ENCODE results near the gene ARHGAP1.
"Not testable (repeated sequence)": the region's sequence is repeated elsewhere in the genome, so short reads cannot be mapped to it uniquely, and the experiment has no call there.

The ARHGAP1 gene

GRCh38 chr11:46722566-46723358, 22.3 kb upstream of the ARHGAP1 start:
- Histone ChIP-seq H3K4me3 (ENCODE audit: low read length) (no peak overlapping the region), H3K36me3 (ENCODE audit: control insufficient read depth, insufficient read depth, low read length) (no peaks in the 10 kb centered on the region), H3K9me3 (ENCODE audit: control insufficient read depth, insufficient read depth, low read length) (no peaks in the 10 kb centered on the region), H3K27me3 (ENCODE audit: control insufficient read depth, insufficient read depth, low read length) (no peaks in the 10 kb centered on the region), H3K27ac (ENCODE audit: low read length) (no peak overlapping the region), H3K4me1 (ENCODE audit: control insufficient read depth, insufficient read depth, low read length) (peaks cover 3% of the 10 kb centered on the region; the same call in 1 of the 2 replicates)
- no CpG with 5 or more reads among the region's 11 CpGs for WGBS (ENCODE audit: insufficient coverage, insufficient read length)
- DNase-seq (ENCODE audit: low read depth, low spot score): no peak

DNA sequence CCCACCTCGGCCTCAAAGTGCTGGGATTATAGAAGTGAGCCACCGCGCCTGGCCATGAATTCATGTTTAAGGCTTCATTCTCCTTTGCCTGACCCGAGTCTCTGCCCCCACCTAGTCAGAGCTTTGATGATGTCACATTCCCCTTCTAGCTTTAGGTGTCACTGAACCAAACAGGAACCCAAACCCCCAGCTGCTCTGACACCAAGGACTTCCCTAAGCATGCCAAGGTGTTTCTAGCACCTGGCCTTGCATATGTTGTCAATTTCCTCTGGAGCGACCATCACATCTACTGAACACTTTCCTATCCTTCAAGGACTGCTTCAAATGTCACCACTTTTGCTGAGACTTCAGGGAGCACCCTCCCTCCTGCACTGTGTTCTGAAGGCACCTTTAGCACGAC, 20.9 kb upstream of the ARHGAP1 start:
- no CpG with 5 or more reads among the region's 6 CpGs for WGBS (ENCODE audit: insufficient coverage, insufficient read length)
- Histone ChIP-seq H3K36me3 (ENCODE audit: control insufficient read depth, insufficient read depth, low read length) (no peaks in the 10 kb centered on the region), H3K27me3 (ENCODE audit: control insufficient read depth, insufficient read depth, low read length) (no peaks in the 10 kb centered on the region), H3K27ac (ENCODE audit: low read length) (no peak overlapping the region), H3K9me3 (ENCODE audit: control insufficient read depth, insufficient read depth, low read length) (no peaks in the 10 kb centered on the region), H3K4me3 (ENCODE audit: low read length) (no peak overlapping the region), H3K4me1 (ENCODE audit: control insufficient read depth, insufficient read depth, low read length) (peaks cover 3% of the 10 kb centered on the region; the same call in 1 of the 2 replicates)
- DNase-seq (ENCODE audit: low read depth, low spot score): no peak

DNA sequence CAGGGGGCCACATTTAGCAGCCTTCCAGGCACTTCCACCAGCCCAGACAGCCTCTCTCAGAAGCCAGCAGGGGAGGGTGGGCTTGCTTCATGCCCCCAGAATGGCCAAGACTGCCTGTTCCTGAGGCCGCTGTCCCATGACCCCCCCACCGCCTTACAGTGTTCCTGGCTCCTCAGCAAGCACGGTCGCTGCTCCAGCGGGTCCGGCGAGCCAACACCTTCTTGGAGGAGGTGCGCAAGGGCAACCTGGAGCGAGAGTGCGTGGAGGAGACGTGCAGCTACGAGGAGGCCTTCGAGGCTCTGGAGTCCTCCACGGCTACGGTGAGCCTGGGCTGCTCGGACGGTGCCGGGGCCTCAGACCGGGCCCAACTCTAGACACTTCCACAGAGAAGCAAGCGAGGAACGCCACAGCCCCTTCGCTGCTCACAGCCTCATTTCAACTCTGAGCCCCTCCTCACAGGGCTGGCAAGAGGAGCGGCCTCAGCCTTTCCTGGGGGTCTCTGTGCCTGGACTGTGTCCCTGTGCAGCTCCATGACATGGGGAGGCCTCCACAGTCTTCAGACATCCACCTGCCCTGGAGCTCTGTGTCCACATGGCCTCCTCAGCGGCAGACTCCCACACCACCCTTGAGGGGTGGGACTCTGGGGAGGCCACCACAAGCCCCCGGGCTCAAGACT, 19.3 kb upstream of the ARHGAP1 start:
- H3K4me1 ChIP-seq (ENCODE audit: control insufficient read depth, insufficient read depth, low read length): peaks cover 3% of the 10 kb centered on the region; the same call in 1 of the 2 replicates
- no peak overlapping the region for H3K4me3 ChIP-seq (ENCODE audit: low read length)
- no peak for DNase-seq (ENCODE audit: low read depth, low spot score)
- no CpG with 5 or more reads among the region's 25 CpGs for WGBS (ENCODE audit: insufficient coverage, insufficient read length)
- no peaks in the 10 kb centered on the region for H3K27me3 ChIP-seq (ENCODE audit: control insufficient read depth, insufficient read depth, low read length)
- no peaks in the 10 kb centered on the region for H3K9me3 ChIP-seq (ENCODE audit: control insufficient read depth, insufficient read depth, low read length)
- H3K36me3 ChIP-seq (ENCODE audit: control insufficient read depth, insufficient read depth, low read length): no peaks in the 10 kb centered on the region
- H3K27ac ChIP-seq (ENCODE audit: low read length): no peak overlapping the region

GRCh38 chr11:46719048-46719542, 18.7 kb upstream of the ARHGAP1 start, which contains the start of gene F2:
TSS of gene F2 (plus strand) at chr11:46719213. CDS start at chr11:46719236, 23 bp downstream.
- no peaks in the 10 kb centered on the region for H3K9me3 ChIP-seq (ENCODE audit: control insufficient read depth, insufficient read depth, low read length)
- WGBS (ENCODE audit: insufficient coverage, insufficient read length): no CpG with 5 or more reads among the region's 7 CpGs
- no peak for DNase-seq (ENCODE audit: low read depth, low spot score)

DNA sequence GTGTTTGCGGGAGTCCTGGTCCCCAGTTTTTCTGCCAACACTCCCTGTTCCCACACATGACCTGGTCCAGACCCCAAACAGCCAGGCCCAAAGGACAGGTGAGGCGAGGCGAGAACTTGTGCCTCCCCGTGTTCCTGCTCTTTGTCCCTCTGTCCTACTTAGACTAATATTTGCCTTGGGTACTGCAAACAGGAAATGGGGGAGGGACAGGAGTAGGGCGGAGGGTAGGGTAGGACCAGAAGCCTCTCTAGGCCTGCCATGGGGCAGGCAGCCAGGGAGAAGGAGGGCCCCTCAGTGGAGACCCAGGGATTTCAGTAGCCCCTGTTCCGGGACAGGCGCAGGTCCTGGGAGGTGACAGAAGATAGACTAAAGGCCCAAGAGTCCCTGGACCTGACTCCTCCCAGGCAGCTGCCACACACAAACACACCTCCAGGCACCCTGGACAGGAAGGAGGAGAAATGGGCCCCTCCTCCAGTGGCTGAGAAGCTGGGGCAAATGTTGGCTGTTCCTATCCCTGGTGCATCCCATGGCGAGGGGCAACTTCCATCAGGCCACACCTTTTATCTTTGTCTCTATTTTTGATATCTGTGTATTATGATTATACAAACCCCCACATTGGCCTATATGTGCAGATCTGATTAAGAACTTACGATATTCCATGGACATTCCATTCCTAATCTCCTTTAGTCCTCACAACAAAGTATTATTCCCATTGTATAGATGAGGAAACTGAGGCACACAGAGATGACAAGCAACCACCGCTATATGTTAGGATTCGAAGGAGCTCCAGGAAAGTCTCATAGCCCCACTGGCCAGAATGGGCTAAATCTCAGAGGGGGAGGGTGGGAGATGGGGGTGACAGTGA, 18.0 kb upstream of the ARHGAP1 start:
- Histone ChIP-seq H3K36me3 (ENCODE audit: control insufficient read depth, insufficient read depth, low read length) (no peaks in the 10 kb centered on the region), H3K9me3 (ENCODE audit: control insufficient read depth, insufficient read depth, low read length) (no peaks in the 10 kb centered on the region), H3K27me3 (ENCODE audit: control insufficient read depth, insufficient read depth, low read length) (no peaks in the 10 kb centered on the region), H3K27ac (ENCODE audit: low read length) (no peak overlapping the region), H3K4me3 (ENCODE audit: low read length) (no peak overlapping the region), H3K4me1 (ENCODE audit: control insufficient read depth, insufficient read depth, low read length) (no peaks in the 10 kb centered on the region)
- no CpG with 5 or more reads among the region's 11 CpGs for WGBS (ENCODE audit: insufficient coverage, insufficient read length)
- no peak for DNase-seq (ENCODE audit: low read depth, low spot score)

More at GRCh38 chr11:46719048-46719542, 18.7 kb upstream of the ARHGAP1 start, which contains the start of gene F2:
- H3K27me3 ChIP-seq (ENCODE audit: control insufficient read depth, insufficient read depth, low read length): no peaks in the 10 kb centered on the region
- H3K4me1 ChIP-seq (ENCODE audit: control insufficient read depth, insufficient read depth, low read length): peaks cover under 1% of the 10 kb centered on the region; the same call in 1 of the 2 replicates
- no peak within 1 kb of the TSS for H3K27ac ChIP-seq (ENCODE audit: low read length)
- H3K36me3 ChIP-seq (ENCODE audit: control insufficient read depth, insufficient read depth, low read length): no peaks in the 10 kb centered on the region
- H3K4me3 ChIP-seq (ENCODE audit: low read length): no peak within 1 kb of the TSS

DNA sequence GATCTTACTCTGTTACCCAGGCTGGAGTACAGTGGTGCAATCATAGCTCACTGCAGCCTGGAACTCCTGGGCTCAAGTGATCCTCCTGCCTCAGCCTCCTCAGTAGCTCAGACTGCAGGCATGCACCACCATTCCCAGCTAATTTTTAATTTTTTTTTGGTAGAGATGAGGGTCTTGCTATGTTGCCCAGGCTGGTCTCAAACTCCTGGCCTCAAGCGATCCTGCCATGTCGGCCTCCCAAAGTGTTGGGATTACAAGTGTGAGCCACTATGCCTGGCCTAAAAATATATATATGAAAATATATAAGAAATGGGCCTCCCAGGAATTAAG, 17.4 kb upstream of the ARHGAP1 start:
- not testable (repeated sequence) for H3K27me3 ChIP-seq (ENCODE audit: control insufficient read depth, insufficient read depth, low read length); H3K27ac ChIP-seq (ENCODE audit: low read length); DNase-seq (ENCODE audit: low read depth, low spot score); H3K9me3 ChIP-seq (ENCODE audit: control insufficient read depth, insufficient read depth, low read length); H3K4me3 ChIP-seq (ENCODE audit: low read length); H3K36me3 ChIP-seq (ENCODE audit: control insufficient read depth, insufficient read depth, low read length); H3K4me1 ChIP-seq (ENCODE audit: control insufficient read depth, insufficient read depth, low read length)
- WGBS (ENCODE audit: insufficient coverage, insufficient read length): no CpG with 5 or more reads among the region's 2 CpGs

- Histone ChIP-seq H3K4me3 (ENCODE audit: low read length) (no peak overlapping the region), H3K9me3 (ENCODE audit: control insufficient read depth, insufficient read depth, low read length) (no peaks in the 10 kb centered on the region), H3K27me3 (ENCODE audit: control insufficient read depth, insufficient read depth, low read length) (no peaks in the 10 kb centered on the region), H3K27ac (ENCODE audit: low read length) (no peak overlapping the region), H3K4me1 (ENCODE audit: control insufficient read depth, insufficient read depth, low read length) (no peaks in the 10 kb centered on the region), H3K36me3 (ENCODE audit: control insufficient read depth, insufficient read depth, low read length) (no peaks in the 10 kb centered on the region)
- no CpG with 5 or more reads among the region's 7 CpGs for WGBS (ENCODE audit: insufficient coverage, insufficient read length)
- no peak for DNase-seq (ENCODE audit: low read depth, low spot score)
Observed at GRCh38 chr11:46712874-46713576, 12.6 kb upstream of the ARHGAP1 start.

- H3K4me1 ChIP-seq (ENCODE audit: control insufficient read depth, insufficient read depth, low read length): no peaks in the 10 kb centered on the region
- no peaks in the 10 kb centered on the region for H3K9me3 ChIP-seq (ENCODE audit: control insufficient read depth, insufficient read depth, low read length)
- DNase-seq (ENCODE audit: low read depth, low spot score): no peak
Observed at GRCh38 chr11:46711303-46711702, 10.9 kb upstream of the ARHGAP1 start.

GRCh38 chr11:46710821-46711269, 10.4 kb upstream of the ARHGAP1 start:
- Histone ChIP-seq H3K27ac (ENCODE audit: low read length) (no peak overlapping the region), H3K36me3 (ENCODE audit: control insufficient read depth, insufficient read depth, low read length) (peaks cover 3% of the 10 kb centered on the region; the same call in 1 of the 2 replicates), H3K4me3 (ENCODE audit: low read length) (no peak overlapping the region), H3K9me3 (ENCODE audit: control insufficient read depth, insufficient read depth, low read length) (no peaks in the 10 kb centered on the region), H3K27me3 (ENCODE audit: control insufficient read depth, insufficient read depth, low read length) (no peaks in the 10 kb centered on the region), H3K4me1 (ENCODE audit: control insufficient read depth, insufficient read depth, low read length) (no peaks in the 10 kb centered on the region)
- WGBS (ENCODE audit: insufficient coverage, insufficient read length): no CpG with 5 or more reads among the region's 10 CpGs
- no peak for DNase-seq (ENCODE audit: low read depth, low spot score)

More at GRCh38 chr11:46711303-46711702, 10.9 kb upstream of the ARHGAP1 start:
- WGBS (ENCODE audit: insufficient coverage, insufficient read length): no CpG with 5 or more reads among the region's 5 CpGs
- Histone ChIP-seq H3K36me3 (ENCODE audit: control insufficient read depth, insufficient read depth, low read length) (no peaks in the 10 kb centered on the region), H3K27ac (ENCODE audit: low read length) (no peak overlapping the region), H3K27me3 (ENCODE audit: control insufficient read depth, insufficient read depth, low read length) (no peaks in the 10 kb centered on the region), H3K4me3 (ENCODE audit: low read length) (no peak overlapping the region)

All from iPS DF 6.9 (cell line).